ENCODE measurements around the gene C12orf43.
"Not testable (repeated sequence)": the region's sequence is repeated elsewhere in the genome, so short reads cannot be mapped to it uniquely, and the experiment has no call there.

C12orf43 gene
- total RNA-seq, result 8.1 to 46.1 (median 34.5) reads per million in 9 experiments

GRCh38 chr12:121015825-121016766 lies at the start of gene C12orf43:
TSS of gene C12orf43 (minus strand) at chr12:121016487. CDS start at chr12:121016474, 13 bp downstream.
- Mint-ChIP-seq H3K36me3 (ENCODE audit: insufficient read depth) (peaks cover 31% of the 10 kb centered on the region), H3K27me3 (no peaks in the 10 kb centered on the region), H3K9me3 (no peaks in the 10 kb centered on the region), H3K4me1 (ENCODE audit: low read depth in 2 of 2) (peaks cover 14 to 17% of the 10 kb centered on the region in 2 donors), H3K27ac (peak within 1 kb of the TSS; percentile 91 to 93), H3K4me3 (peak within 1 kb of the TSS; percentile 94 to 95)
- peak; percentile 99 for ATAC-seq (replicated peaks)
- peak; percentile 89 to 94 (median 91) for DNase-seq

DNA sequence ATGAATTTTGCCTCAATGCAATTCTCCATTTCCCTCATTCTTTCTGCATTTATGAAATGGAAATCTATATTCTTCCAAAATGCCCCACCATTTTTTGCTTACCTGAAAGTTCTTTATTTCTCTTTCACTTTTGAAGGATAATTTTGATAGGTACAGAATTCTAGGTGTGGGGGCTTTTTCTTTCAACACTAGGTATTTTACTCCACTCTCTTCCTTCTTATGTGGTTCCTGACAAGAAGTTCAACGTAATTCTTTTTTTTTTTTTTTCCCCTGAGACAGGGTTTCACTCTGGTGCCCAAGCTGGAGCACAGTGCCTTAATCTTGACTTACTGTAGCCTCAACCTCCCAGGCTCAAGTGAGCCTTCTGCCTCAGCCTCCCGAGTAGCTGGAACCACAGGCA lies 49.1 kb upstream of the C12orf43 start:
- H3K4me1 Mint-ChIP-seq (ENCODE audit: low read depth in 2 of 2), result peaks cover 2 to 5% of the 10 kb centered on the region in 2 donors
- DNase-seq (no peak), ATAC-seq (replicated peaks) (no peak)
- H3K36me3 Mint-ChIP-seq (ENCODE audit: insufficient read depth), result peaks cover 11% of the 10 kb centered on the region
- no peak overlapping the region for H3K27ac Mint-ChIP-seq
- H3K4me3 Mint-ChIP-seq, result no peak overlapping the region
- no peaks in the 10 kb centered on the region for H3K9me3 Mint-ChIP-seq
- H3K27me3 Mint-ChIP-seq, result no peaks in the 10 kb centered on the region

DNA sequence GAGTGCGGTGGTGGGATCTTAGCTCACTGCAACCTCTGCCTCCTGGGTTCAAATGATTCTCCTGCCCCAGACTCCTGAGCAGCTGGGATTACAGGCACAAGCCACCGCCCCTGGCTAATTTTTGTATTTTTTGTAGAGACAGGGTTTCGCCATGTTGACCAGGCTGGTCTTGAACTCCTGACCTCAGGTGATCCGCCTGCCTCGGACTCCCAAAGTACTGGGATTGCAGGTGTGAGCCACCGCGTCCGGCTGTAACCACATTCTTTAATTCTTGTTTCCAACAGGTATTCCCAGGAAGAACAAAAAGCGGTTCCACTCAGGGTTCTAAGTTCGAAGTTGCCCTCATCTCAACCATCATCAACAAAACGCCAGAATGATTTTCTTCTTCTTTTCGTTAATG lies 48.3 kb upstream of the C12orf43 start:
- H3K9me3 Mint-ChIP-seq; ATAC-seq (replicated peaks); H3K27me3 Mint-ChIP-seq; H3K27ac Mint-ChIP-seq; DNase-seq; H3K4me3 Mint-ChIP-seq: not testable (repeated sequence)
- H3K36me3 Mint-ChIP-seq (ENCODE audit: insufficient read depth), result peaks cover 11% of the 10 kb centered on the region
- peaks cover 8 to 12% of the 10 kb centered on the region in 2 donors for H3K4me1 Mint-ChIP-seq (ENCODE audit: low read depth in 2 of 2)

GRCh38 chr12:121064116-121064515 lies 47.8 kb upstream of the C12orf43 start:
- DNase-seq (no peak), ATAC-seq (replicated peaks) (no peak)
- H3K9me3 Mint-ChIP-seq, result no peaks in the 10 kb centered on the region
- H3K27me3 Mint-ChIP-seq, result no peaks in the 10 kb centered on the region
- H3K27ac Mint-ChIP-seq, result no peak overlapping the region
- H3K4me1 Mint-ChIP-seq (ENCODE audit: low read depth in 2 of 2), result peaks cover 8 to 12% of the 10 kb centered on the region in 2 donors
- H3K36me3 Mint-ChIP-seq (ENCODE audit: insufficient read depth), result peaks cover 15% of the 10 kb centered on the region
- H3K4me3 Mint-ChIP-seq, result no peak overlapping the region

GRCh38 chr12:121062391-121063045 lies 46.2 kb upstream of the C12orf43 start:
- DNase-seq (no peak), ATAC-seq (replicated peaks) (no peak)
- peaks cover 8 to 12% of the 10 kb centered on the region in 2 donors for H3K4me1 Mint-ChIP-seq (ENCODE audit: low read depth in 2 of 2)
- no peak overlapping the region for H3K4me3 Mint-ChIP-seq
- H3K9me3 Mint-ChIP-seq, result no peaks in the 10 kb centered on the region
- H3K27me3 Mint-ChIP-seq, result no peaks in the 10 kb centered on the region
- no peak overlapping the region for H3K27ac Mint-ChIP-seq
- H3K36me3 Mint-ChIP-seq (ENCODE audit: insufficient read depth), result peaks cover 15% of the 10 kb centered on the region

DNA sequence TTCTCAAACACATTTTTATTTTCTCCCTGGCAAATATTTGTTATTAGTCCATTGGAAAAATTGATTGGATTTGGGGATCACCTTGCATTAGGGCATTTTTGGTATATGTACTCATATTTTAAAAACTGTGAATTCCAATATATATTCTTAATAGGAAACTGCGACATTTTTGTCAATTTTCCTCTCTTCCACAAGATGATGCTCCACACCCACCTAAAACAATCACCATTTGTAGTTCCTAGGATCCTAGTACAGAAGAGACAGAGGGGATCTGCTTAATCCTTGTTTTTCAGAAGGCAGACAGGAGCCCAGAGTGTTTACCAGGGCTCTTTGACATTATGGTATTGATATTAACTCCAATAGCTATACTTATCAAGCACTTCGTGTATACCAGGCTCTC lies 45.5 kb upstream of the C12orf43 start:
- H3K4me1 Mint-ChIP-seq (ENCODE audit: low read depth in 2 of 2), result peaks cover 8 to 12% of the 10 kb centered on the region in 2 donors
- no peaks in the 10 kb centered on the region for H3K9me3 Mint-ChIP-seq
- DNase-seq, result no peak

GRCh38 chr12:121060149-121061001 lies 44.1 kb upstream of the C12orf43 start:
- Mint-ChIP-seq H3K27ac (peak overlapping the region; percentile 98 to 100), H3K27me3 (no peaks in the 10 kb centered on the region), H3K4me1 (ENCODE audit: low read depth in 2 of 2) (peaks cover 8 to 12% of the 10 kb centered on the region in 2 donors), H3K9me3 (no peaks in the 10 kb centered on the region), H3K36me3 (ENCODE audit: insufficient read depth) (peaks cover 15% of the 10 kb centered on the region), H3K4me3 (peak overlapping the region; percentile 87 to 92)
- DNase-seq (peak; percentile 58 to 63 (median 58)), ATAC-seq (replicated peaks) (peak; percentile 96)

More for the DNA sequence above, 45.5 kb upstream of the C12orf43 start:
- H3K27ac Mint-ChIP-seq, result no peak overlapping the region
- no peaks in the 10 kb centered on the region for H3K27me3 Mint-ChIP-seq
- no peak for ATAC-seq (replicated peaks)
- H3K36me3 Mint-ChIP-seq (ENCODE audit: insufficient read depth), result peaks cover 15% of the 10 kb centered on the region
- H3K4me3 Mint-ChIP-seq, result no peak overlapping the region

DNA sequence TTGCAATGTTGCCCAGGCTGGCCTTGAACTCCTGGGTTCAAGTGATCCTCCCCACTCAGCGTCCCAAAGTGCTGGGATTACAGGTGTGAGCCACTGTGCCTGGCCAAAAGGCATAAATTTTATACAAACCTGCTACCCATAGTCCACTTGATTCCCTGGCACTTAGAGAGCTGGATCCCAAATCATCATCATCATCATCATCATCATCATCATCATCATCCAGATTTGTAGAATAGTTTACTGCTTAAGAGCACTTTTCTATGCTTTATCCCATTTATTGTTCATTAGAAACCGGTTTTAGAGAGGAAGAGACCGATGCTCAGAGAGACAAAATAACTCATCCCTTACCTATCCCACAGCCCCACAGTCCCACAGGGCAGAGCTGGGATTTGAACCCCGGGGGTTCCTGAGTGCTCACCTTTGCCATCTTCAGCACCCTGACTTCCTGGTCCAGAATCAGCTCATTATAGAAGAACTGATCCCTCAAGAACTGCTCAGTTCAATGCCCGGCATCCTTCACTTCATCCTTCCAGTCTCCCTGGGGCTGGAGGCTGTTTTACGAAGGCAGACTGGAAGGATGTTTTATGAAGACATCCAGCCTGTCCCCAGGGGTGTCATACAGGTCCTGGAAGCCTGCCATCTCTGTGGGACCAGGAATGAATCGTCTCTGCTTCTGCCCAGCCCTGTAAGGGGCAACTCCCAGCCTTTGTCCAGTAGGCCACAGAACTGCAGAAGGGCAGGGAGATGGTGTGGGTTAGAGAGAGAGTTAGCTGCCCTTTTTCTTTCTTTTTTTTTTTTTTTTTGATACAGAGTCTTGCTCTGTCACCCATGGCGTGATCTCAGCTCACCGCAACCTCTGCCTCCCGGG lies 43.0 kb upstream of the C12orf43 start:
- Mint-ChIP-seq H3K4me3 (peak overlapping the region; percentile 87 to 92), H3K36me3 (ENCODE audit: insufficient read depth) (peaks cover 15% of the 10 kb centered on the region), H3K27ac (peak overlapping the region; percentile 98 to 100), H3K9me3 (no peaks in the 10 kb centered on the region), H3K4me1 (ENCODE audit: low read depth in 2 of 2) (peaks cover 8 to 12% of the 10 kb centered on the region in 2 donors), H3K27me3 (no peaks in the 10 kb centered on the region)
- DNase-seq (no peak), ATAC-seq (replicated peaks) (no peak)

GRCh38 chr12:121057794-121058193 lies 41.5 kb upstream of the C12orf43 start:
- no peaks in the 10 kb centered on the region for H3K9me3 Mint-ChIP-seq
- no peaks in the 10 kb centered on the region for H3K27me3 Mint-ChIP-seq
- no peak for DNase-seq
- peak overlapping the region in 1 of 2 donors; percentile 100 for H3K27ac Mint-ChIP-seq
- H3K4me1 Mint-ChIP-seq (ENCODE audit: low read depth in 2 of 2), result peaks cover 8 to 12% of the 10 kb centered on the region in 2 donors
- no peak overlapping the region for H3K4me3 Mint-ChIP-seq
- peaks cover 15% of the 10 kb centered on the region for H3K36me3 Mint-ChIP-seq (ENCODE audit: insufficient read depth)
- no peak for ATAC-seq (replicated peaks)

- no peaks in the 10 kb centered on the region for H3K36me3 Mint-ChIP-seq (ENCODE audit: insufficient read depth)
- ATAC-seq (replicated peaks) (no peak), DNase-seq (no peak)
- no peak overlapping the region for H3K4me3 Mint-ChIP-seq
- H3K27ac Mint-ChIP-seq, result peak overlapping the region in 1 of 2 donors; percentile 17
- H3K9me3 Mint-ChIP-seq, result no peaks in the 10 kb centered on the region
- no peaks in the 10 kb centered on the region for H3K4me1 Mint-ChIP-seq (ENCODE audit: low read depth in 2 of 2)
- H3K27me3 Mint-ChIP-seq, result no peaks in the 10 kb centered on the region
These were observed 37.4 kb upstream of the C12orf43 start for GRCh38 chr12:121053706-121054105.

GRCh38 chr12:121050725-121051124 lies 34.4 kb upstream of the C12orf43 start:
- Mint-ChIP-seq H3K27me3 (no peaks in the 10 kb centered on the region), H3K36me3 (ENCODE audit: insufficient read depth) (no peaks in the 10 kb centered on the region), H3K27ac (no peak overlapping the region), H3K4me1 (ENCODE audit: low read depth in 2 of 2) (peaks cover 2% of the 10 kb centered on the region in 2 donors), H3K4me3 (no peak overlapping the region), H3K9me3 (no peaks in the 10 kb centered on the region)
- ATAC-seq (replicated peaks) (no peak), DNase-seq (no peak)

GRCh38 chr12:121048442-121048841 lies 32.2 kb upstream of the C12orf43 start:
- Mint-ChIP-seq H3K27ac (peak overlapping the region in 1 of 2 donors; percentile 11), H3K9me3 (no peaks in the 10 kb centered on the region), H3K4me1 (ENCODE audit: low read depth in 2 of 2) (peaks cover 2% of the 10 kb centered on the region in 2 donors), H3K27me3 (no peaks in the 10 kb centered on the region), H3K4me3 (peak overlapping the region; percentile 55 to 70), H3K36me3 (ENCODE audit: insufficient read depth) (no peaks in the 10 kb centered on the region)
- DNase-seq (no peak), ATAC-seq (replicated peaks) (peak; percentile 24)
